Stomach (tissue), 9 donors: ENCODE results near the gene MAS1L. TPM values are rescaled to one million over a fixed set of nuclear protein-coding genes. Genes with fewer than 3 reads are reported as not detected.

ENCODE experiments used
- DNase-seq, 2 donors: peaks; one replicate each; pipeline versions ENCODE4 v3.0.0 to v3.0.0-alpha.2; 2013 to 2019
- H3K27ac ChIP-seq, 5 donors: fragments of 200-600 bp in 4 of 5; sonication (generic) in 4 of 5; one replicate each; pipeline ENCODE4 v1.5.1; 2013 to 2019; ENCODE audit warnings: mild to moderate bottlenecking in 1 of 5, moderate library complexity in 1 of 5
- H3K27me3 ChIP-seq, 3 donors: fragments of 200-600 bp; sonication (generic); one replicate each; pipeline ENCODE4 v1.5.1; 2017 to 2019; ENCODE audit warnings: mixed run types in 1 of 3
- H3K36me3 ChIP-seq, 4 donors: fragments of 200-600 bp; sonication (generic); 1 replicate in 3 of 4; 2 replicates in 1 of 4; pipeline ENCODE4 v1.5.1; 2016 to 2019
- H3K4me1 ChIP-seq, 4 donors: fragments of 200-600 bp; sonication (generic); one replicate each; pipeline ENCODE4 v1.5.1; 2016 to 2019
- H3K4me3 ChIP-seq, 4 donors: fragments of 200-600 bp; sonication (generic) in 3 of 4; one replicate each; pipeline ENCODE4 v1.5.1; 2016 to 2019; ENCODE audit warnings: mild to moderate bottlenecking in 1 of 4
- H3K9me3 ChIP-seq, 4 donors: fragments of 200-600 bp; sonication (generic); one replicate each; pipeline ENCODE4 v1.5.1; 2016 to 2019
- CTCF ChIP-seq, 7 experiments: fragments of 450-650 bp in 4 of 7; fragments of 200-600 bp in 3 of 7; sonication (generic) in 3 of 7; IDR thresholded peaks; one replicate each; pipeline ENCODE4 v1.5.1; 2016 to 2019; ENCODE audit warnings: antibody characterized with exemption in 7 of 7, control low read depth in 2 of 7, mild to moderate bottlenecking in 1 of 7
- EP300 ChIP-seq: sonication (generic); formaldehyde crosslinking; IDR thresholded peaks from one replicate; pipeline ENCODE4 v1.6.1; 2017; ENCODE audit warnings: antibody characterized with exemption
- POLR2A ChIP-seq, 4 donors: fragments of 450-650 bp; IDR thresholded peaks; one replicate each; pipeline ENCODE4 v1.6.1; 2016; ENCODE audit warnings: antibody characterized with exemption in 4 of 4, control low read depth in 2 of 4, mild to moderate bottlenecking in 1 of 4, moderate library complexity in 1 of 4
- POLR2AphosphoS5 ChIP-seq, 3 donors: sonication (generic); formaldehyde crosslinking; IDR thresholded peaks; one replicate each; pipeline ENCODE4 v1.6.1; 2016; ENCODE audit warnings: antibody characterized with exemption in 3 of 3
- WGBS, 5 donors: extraction: QIAGEN DNeasy Blood & Tissue Kit in 3 of 5; methylation state at CpG; one replicate each; pipeline versions ENCODE4 v1.1.5 to v1.1.7; 2013 to 2018; 5-methylcytosine and 5-hydroxymethylcytosine counted together
- intact Hi-C: fragments of 100-400 bp; cut with DNase I; formaldehyde crosslinking; loops from one replicate; pipeline ENCODE4 v1.15.1; 2023; ENCODE audit warnings: low total_unique reads
- polyA plus RNA-seq, 3 donors: library from polyadenylated mRNA; stranded (reverse); fragments of 200-250 nt; gene quantifications; one replicate each; pipeline ENCODE4 v1.2.3, GENCODE V29; 2013
- total RNA-seq, 5 donors: library from RNA; depleted of rRNA; stranded (reverse); fragments of >200 nt; gene quantifications; one replicate each; pipeline versions ENCODE4 v1.1.0 to v1.2.3, GENCODE V29; 2014 to 2016
- donor health status: healthy with polysubstance abuse.
- donor health status: Bipolar disorder and iron deficiency.
- donor health status: healthy.

MAS1L gene
- total and polyA plus RNA-seq, 8 donors = 0.55 TPM; not detected in 7

DNA sequence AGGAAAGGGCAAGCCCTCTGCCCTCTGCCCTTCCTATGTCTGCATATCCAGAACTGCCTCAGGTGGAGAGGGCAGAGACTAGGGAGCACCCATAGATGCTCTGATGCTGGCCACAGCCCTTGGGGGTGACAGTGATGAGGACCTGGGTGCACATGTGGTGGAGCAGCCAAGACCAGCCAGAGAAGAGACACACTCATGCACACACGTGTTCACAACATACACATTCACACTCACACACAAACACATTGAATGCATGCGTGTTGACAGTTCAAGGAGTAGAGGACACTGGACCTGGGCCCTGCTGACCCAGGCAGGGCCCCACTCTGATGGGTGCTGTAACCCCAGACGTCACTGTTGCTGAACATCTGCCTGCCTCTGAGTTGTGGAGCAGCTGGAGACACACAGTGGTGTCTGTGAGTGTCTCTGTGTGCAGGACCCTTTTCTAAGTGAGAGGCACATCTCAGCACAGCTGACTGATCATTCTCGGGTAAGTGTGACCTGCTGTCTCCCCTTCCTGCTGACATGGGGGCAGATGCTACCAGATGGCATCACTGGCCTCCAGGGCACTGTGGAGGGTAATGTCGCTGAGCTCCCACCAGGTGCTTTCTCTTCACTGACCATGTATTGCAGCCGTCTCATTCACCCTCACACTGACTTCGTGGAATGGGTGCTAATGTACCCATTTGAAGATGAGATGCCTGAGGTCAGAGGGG lies 30.1 kb upstream of the MAS1L start:
- intact Hi-C loops = no loop called here
- no peaks in the 10 kb centered on the region for H3K27me3 ChIP-seq
- TF ChIP-seq CTCF (IDR thresholded peaks at IDR 0.05) = no peak
- TF ChIP-seq POLR2A (IDR thresholded peaks at IDR 0.05) = no peak
- TF ChIP-seq EP300 = no peak
- TF ChIP-seq POLR2AphosphoS5 (IDR thresholded peaks at IDR 0.05) = no peak
- no peaks in the 10 kb centered on the region for H3K4me1 ChIP-seq
- no peak overlapping the region for H3K27ac ChIP-seq
- no peaks in the 10 kb centered on the region for H3K36me3 ChIP-seq
- 74 to 78% (median 76%) methylated on average over 6 to 7 of the region's 7 CpGs for WGBS, 5 donors
- DNase-seq = no peak
- no peaks in the 10 kb centered on the region for H3K9me3 ChIP-seq
- no peak overlapping the region for H3K4me3 ChIP-seq

GRCh38 chr6:29517245-29517644 lies 29.5 kb upstream of the MAS1L start:
- TF ChIP-seq CTCF (IDR thresholded peaks at IDR 0.05) = no peak
- no peak for TF ChIP-seq POLR2AphosphoS5 (IDR thresholded peaks at IDR 0.05)
- Histone ChIP-seq H3K27ac (no peak overlapping the region), H3K36me3 (no peaks in the 10 kb centered on the region), H3K4me1 (no peaks in the 10 kb centered on the region), H3K27me3 (no peaks in the 10 kb centered on the region), H3K9me3 (no peaks in the 10 kb centered on the region), H3K4me3 (no peak overlapping the region)
- WGBS, 5 donors = 71 to 95% (median 80%) methylated on average over 1 of the region's 1 CpG
- intact Hi-C loops = no loop called here
- DNase-seq = no peak

GRCh38 chr6:29516108-29516507 lies 28.4 kb upstream of the MAS1L start:
- Histone ChIP-seq H3K9me3 (no peaks in the 10 kb centered on the region), H3K27ac (no peak overlapping the region), H3K4me1 (no peaks in the 10 kb centered on the region), H3K36me3 (no peaks in the 10 kb centered on the region), H3K27me3 (no peaks in the 10 kb centered on the region), H3K4me3 (no peak overlapping the region)
- intact Hi-C loops = no loop called here
- no peak for DNase-seq
- TF ChIP-seq POLR2AphosphoS5 (IDR thresholded peaks at IDR 0.05) = no peak
- TF ChIP-seq POLR2A (IDR thresholded peaks at IDR 0.05) = no peak
- TF ChIP-seq EP300 = no peak
- WGBS, 5 donors = 59 to 72% (median 70%) methylated on average over 6 of the region's 6 CpGs

GRCh38 chr6:29510746-29511300 lies 23.1 kb upstream of the MAS1L start:
- H3K36me3 ChIP-seq = no peaks in the 10 kb centered on the region
- H3K4me1 ChIP-seq = no peaks in the 10 kb centered on the region
- no peak for TF ChIP-seq EP300
- TF ChIP-seq POLR2A (IDR thresholded peaks at IDR 0.05) = no peak
- no peak for TF ChIP-seq POLR2AphosphoS5 (IDR thresholded peaks at IDR 0.05)
- no peak for TF ChIP-seq CTCF (IDR thresholded peaks at IDR 0.05)
- H3K9me3 ChIP-seq = no peaks in the 10 kb centered on the region
- H3K27me3 ChIP-seq = peaks cover 0 to 12% (median 0%) of the 10 kb centered on the region in 3 donors
- 59 to 86% (median 72%) methylated on average over 2 of the region's 2 CpGs for WGBS, 5 donors
- H3K27ac ChIP-seq = no peak overlapping the region
- intact Hi-C loops = no loop called here
- no peak overlapping the region for H3K4me3 ChIP-seq
- DNase-seq = no peak

DNA sequence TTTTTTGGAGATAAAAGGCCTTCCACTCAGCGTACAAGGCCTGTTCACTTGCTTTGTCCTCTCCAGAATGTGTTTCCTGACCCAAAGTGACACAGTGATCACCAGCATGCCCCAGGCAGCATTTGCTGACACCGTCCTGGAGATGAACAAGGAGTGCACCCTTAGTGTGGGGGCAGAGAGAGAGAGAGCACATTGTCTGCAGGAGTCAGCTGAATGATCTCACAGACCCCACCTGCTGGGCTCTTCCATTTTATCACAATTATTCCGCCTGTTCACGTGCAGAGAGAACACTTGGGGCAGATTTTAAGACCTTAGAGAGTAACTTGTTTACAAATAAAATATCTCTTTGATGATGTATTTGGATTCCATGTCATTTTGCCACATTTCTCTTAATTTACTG lies 22.4 kb upstream of the MAS1L start:
- TF ChIP-seq CTCF (IDR thresholded peaks at IDR 0.05) = no peak
- TF ChIP-seq POLR2AphosphoS5 (IDR thresholded peaks at IDR 0.05) = no peak
- no peak for TF ChIP-seq EP300
- no peak for TF ChIP-seq POLR2A (IDR thresholded peaks at IDR 0.05)
- 22 to 54% (median 40%) methylated on average over 4 of the region's 4 CpGs for WGBS, 5 donors
- H3K4me3 ChIP-seq = no peak overlapping the region
- no peak overlapping the region for H3K27ac ChIP-seq
- H3K27me3 ChIP-seq = peaks cover 0 to 12% (median 0%) of the 10 kb centered on the region in 3 donors
- no peaks in the 10 kb centered on the region for H3K4me1 ChIP-seq
- no peak for DNase-seq
- intact Hi-C loops = no loop called here
- no peaks in the 10 kb centered on the region for H3K36me3 ChIP-seq
- no peaks in the 10 kb centered on the region for H3K9me3 ChIP-seq
